Endothelial cell (in vitro differentiated cells): ENCODE results near the gene G0S2. TPM values are rescaled to one million over a fixed set of nuclear protein-coding genes. Genes with fewer than 3 reads are reported as not detected.

Source experiments
- DNase-seq: peaks from one replicate; pipeline ENCODE4 v3.0.0; 2021; ENCODE audit warnings: low spot score
- H3K27ac Mint-ChIP-seq: one replicate; pipeline ENCODE4 v1.8.0; 2021; ENCODE audit warnings: mixed read lengths, inconsistent platforms; ENCODE audit not compliant: unreplicated experiment
- H3K27me3 Mint-ChIP-seq: one replicate; pipeline ENCODE4 v1.8.0; 2021; ENCODE audit warnings: mild to moderate bottlenecking, moderate library complexity, mixed read lengths, inconsistent platforms; ENCODE audit not compliant: unreplicated experiment
- H3K36me3 Mint-ChIP-seq: one replicate; pipeline ENCODE4 v1.8.0; 2021; ENCODE audit warnings: mild to moderate bottlenecking, low read depth, mixed read lengths, inconsistent platforms; ENCODE audit not compliant: unreplicated experiment
- H3K4me1 Mint-ChIP-seq: one replicate; pipeline ENCODE4 v1.8.0; 2021; ENCODE audit warnings: mild to moderate bottlenecking, mixed read lengths, inconsistent platforms; ENCODE audit not compliant: unreplicated experiment
- H3K4me3 Mint-ChIP-seq: one replicate; pipeline ENCODE4 v1.8.0; 2021; ENCODE audit warnings: mild to moderate bottlenecking, mixed read lengths, inconsistent platforms; ENCODE audit not compliant: unreplicated experiment
- H3K9me3 Mint-ChIP-seq: one replicate; pipeline ENCODE4 v1.8.0; 2021; ENCODE audit warnings: mixed read lengths, inconsistent platforms; ENCODE audit not compliant: unreplicated experiment
- CTCF ChIP-seq: fragments of 200-600 bp; sonication (generic); IDR thresholded peaks from one replicate; pipeline ENCODE4 v1.5.0; 2021; ENCODE audit warnings: antibody characterized with exemption; ENCODE audit not compliant: unreplicated experiment
- total RNA-seq: library from RNA; stranded (reverse); fragmentation: NEBNext Ultra II Directional; extraction: Animal tissue kit (Norgen Biotek cat#: 25700); gene quantifications from one replicate; pipeline ENCODE4 v1.2.1, GENCODE V29; 2021; ENCODE audit not compliant: unreplicated experiment

The G0S2 gene
- total RNA-seq, 1 donor from 2014 or later = not detected

- H3K4me3 Mint-ChIP-seq = no peak overlapping the region
Observed at GRCh38 chr1:209648931-209649776, 26.1 kb upstream of the G0S2 start.

DNA sequence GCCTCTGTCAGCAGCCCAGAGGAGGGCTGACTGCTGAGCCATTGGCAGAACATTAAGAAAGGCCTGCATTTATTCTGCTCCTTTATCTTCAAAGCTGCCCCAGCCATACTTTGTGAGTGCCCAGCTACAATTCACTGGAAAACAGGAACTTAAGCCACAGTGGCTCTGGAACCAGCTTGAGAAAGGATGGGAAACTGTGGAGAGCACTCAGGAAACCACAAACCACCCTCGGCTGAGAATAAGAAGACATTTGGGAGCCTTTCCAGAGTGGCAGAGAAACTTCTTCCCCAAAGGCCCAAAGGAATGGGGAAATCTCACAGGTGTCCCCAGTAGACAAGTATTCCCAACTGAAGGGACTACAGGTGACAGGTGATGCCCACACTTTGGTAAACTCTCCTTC is 24.8 kb upstream of the G0S2 start:
- Mint-ChIP-seq H3K27ac (no peak overlapping the region), H3K36me3 (no peaks in the 10 kb centered on the region), H3K4me3 (no peak overlapping the region), H3K4me1 (peaks cover 4% of the 10 kb centered on the region), H3K27me3 (peaks cover 5% of the 10 kb centered on the region), H3K9me3 (no peaks in the 10 kb centered on the region)
- DNase-seq = no peak
- TF ChIP-seq CTCF = no peak

More at GRCh38 chr1:209648931-209649776, 26.1 kb upstream of the G0S2 start:
- Mint-ChIP-seq H3K4me1 (peaks cover 4% of the 10 kb centered on the region), H3K27me3 (peaks cover 8% of the 10 kb centered on the region), H3K36me3 (no peaks in the 10 kb centered on the region), H3K9me3 (no peaks in the 10 kb centered on the region), H3K27ac (no peak overlapping the region)
- no peak for DNase-seq
- TF ChIP-seq CTCF = no peak

- TF ChIP-seq CTCF = no peak
- H3K4me1 Mint-ChIP-seq = peaks cover 4% of the 10 kb centered on the region
- no peak overlapping the region for H3K4me3 Mint-ChIP-seq
Observed at GRCh38 chr1:209651138-209651587, 24.0 kb upstream of the G0S2 start.

GRCh38 chr1:209652121-209652735 is 23.0 kb upstream of the G0S2 start, which contains the start of gene LAMB3:
LAMB3 (minus strand) TSS chr1:209652425; CDS start chr1:209650944, 1,481 bp downstream.
- H3K9me3 Mint-ChIP-seq = no peaks in the 10 kb centered on the region
- no peak for TF ChIP-seq CTCF
- H3K36me3 Mint-ChIP-seq = no peaks in the 10 kb centered on the region
- no peak within 1 kb of the TSS for H3K4me3 Mint-ChIP-seq
- peaks cover 4% of the 10 kb centered on the region for H3K4me1 Mint-ChIP-seq
- no peak for DNase-seq
- H3K27me3 Mint-ChIP-seq = peaks cover 12% of the 10 kb centered on the region
- no peak within 1 kb of the TSS for H3K27ac Mint-ChIP-seq

More at GRCh38 chr1:209651138-209651587, 24.0 kb upstream of the G0S2 start:
- H3K9me3 Mint-ChIP-seq = no peaks in the 10 kb centered on the region
- DNase-seq = no peak
- H3K27ac Mint-ChIP-seq = no peak overlapping the region
- H3K36me3 Mint-ChIP-seq = no peaks in the 10 kb centered on the region
- peaks cover 7% of the 10 kb centered on the region for H3K27me3 Mint-ChIP-seq

- DNase-seq = no peak
- no peak for TF ChIP-seq CTCF
Observed at GRCh38 chr1:209652873-209653401, 22.3 kb upstream of the G0S2 start.

More at GRCh38 chr1:209652873-209653401, 22.3 kb upstream of the G0S2 start:
- no peaks in the 10 kb centered on the region for H3K36me3 Mint-ChIP-seq
- peaks cover 4% of the 10 kb centered on the region for H3K4me1 Mint-ChIP-seq
- H3K27me3 Mint-ChIP-seq = peaks cover 15% of the 10 kb centered on the region
- H3K27ac Mint-ChIP-seq = no peak overlapping the region
- no peaks in the 10 kb centered on the region for H3K9me3 Mint-ChIP-seq
- no peak overlapping the region for H3K4me3 Mint-ChIP-seq
